GM18498 (cell line): ENCODE results near the gene AMOT.
"Not testable (repeated sequence)": the region's sequence is repeated elsewhere in the genome, so short reads cannot be mapped to it uniquely, and the experiment has no call there.

Source experiments
- ATAC-seq: cut with Tn5 transposase; IDR thresholded peaks from one replicate; pipeline ENCODE4 v1.9.1; 2021; ENCODE audit warnings: mild to moderate bottlenecking, moderate library complexity; ENCODE audit not compliant: unreplicated experiment

AMOT gene

DNA sequence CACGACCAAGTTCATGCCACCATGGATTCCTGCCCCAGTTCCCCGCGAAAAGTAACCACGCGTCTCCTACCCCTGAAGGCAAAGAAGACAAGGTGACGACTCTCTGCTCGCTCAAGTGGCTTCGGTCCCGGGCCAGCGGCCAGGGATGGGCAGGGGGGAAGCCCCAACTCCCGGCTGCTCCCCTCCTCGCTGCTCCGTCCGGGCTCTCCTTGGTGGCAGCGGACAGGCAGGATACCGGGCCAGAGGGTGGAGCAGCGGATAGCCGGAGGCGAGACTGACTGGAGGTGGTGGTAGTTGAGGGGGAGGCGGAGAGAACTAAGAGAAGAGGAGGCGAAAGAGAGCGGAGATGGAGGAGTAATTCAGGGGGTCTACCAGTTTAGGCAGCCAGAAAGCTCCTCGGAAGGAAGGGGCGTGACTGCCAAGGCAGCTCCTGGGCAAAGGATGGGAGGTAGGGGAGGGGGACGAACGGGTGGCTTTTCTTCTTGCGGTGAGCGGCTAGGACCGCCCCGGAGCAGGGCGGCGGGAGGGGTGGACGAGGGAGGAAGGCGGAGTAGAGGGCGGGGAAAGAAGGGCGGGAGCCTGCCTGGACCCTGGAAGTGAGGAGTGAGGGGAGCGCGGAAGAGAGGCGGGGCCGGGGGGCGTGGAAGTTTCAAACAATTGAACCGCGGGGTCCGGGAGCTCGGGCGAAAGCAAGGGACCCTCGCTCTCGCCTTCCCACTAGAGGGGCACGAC lies at the start of gene AMOT:
AMOT (minus strand) TSS at position 450 of the 732 bp plus-strand sequence. CDS start 17,705 bp downstream, outside the sequence.
- ATAC-seq = peak; percentile 77

DNA sequence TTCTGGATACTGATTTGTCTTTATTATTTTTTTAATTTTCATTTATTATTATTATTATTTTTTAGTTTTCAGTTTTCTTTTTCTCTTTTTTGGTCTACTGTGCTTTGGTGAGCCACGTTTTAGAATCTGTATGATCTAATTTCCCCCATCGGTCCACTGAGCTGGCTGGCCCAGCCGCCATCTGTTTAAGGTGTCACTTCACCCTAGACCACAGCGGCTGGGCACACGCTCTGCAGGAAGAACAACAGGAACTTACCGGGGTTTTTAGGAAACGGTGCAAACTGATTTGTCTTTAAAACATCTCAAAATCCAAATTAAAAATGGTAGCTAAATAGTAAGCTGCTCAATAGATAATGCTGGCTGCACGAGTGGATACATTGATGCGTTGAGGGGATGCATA lies 48.8 kb upstream of the AMOT start:
- ATAC-seq = peak; percentile 87

DNA sequence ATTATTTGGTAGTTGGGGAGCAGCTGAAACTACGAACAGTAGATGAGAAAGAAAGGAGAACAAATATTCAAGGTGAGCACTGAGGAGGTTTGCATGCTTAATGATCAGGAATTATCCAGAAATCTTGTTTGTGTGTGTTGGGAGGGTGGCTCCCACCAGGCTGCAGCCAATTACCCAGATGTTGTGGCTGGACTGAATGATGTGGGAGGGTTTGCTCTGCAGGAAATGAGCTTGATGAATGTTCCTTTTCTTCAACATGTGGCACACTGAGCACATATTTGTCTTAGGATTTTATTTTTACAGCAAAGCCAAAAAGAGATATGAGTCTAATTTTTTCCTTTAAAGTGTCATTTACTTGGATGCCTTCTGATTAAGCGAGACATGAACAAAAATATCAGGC lies 48.3 kb upstream of the AMOT start:
- no peak for ATAC-seq

GRCh38 chrX:112877771-112878173 lies 37.1 kb upstream of the AMOT start:
- peak; percentile 69 for ATAC-seq

DNA sequence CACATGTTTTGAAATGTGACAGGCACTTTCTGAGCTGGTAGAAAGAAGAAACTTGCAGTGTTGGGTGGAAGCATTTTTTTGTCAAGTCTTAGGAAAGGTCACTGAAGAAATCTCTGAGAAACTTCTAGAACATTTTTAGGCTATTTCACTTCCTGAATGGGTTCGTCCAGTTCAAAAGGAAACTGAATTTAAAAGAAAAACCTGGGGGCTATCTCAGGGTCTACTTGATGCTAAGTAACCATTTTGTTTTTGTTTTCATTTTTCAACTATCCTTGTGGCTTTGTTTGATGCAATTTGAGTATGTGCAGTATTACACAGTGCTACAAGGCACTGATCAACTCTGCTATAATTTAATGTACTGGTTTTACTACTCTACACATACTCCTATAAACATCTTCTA lies 34.0 kb upstream of the AMOT start:
- ATAC-seq = peak; percentile 48

- peak; percentile 16 for ATAC-seq
Observed at GRCh38 chrX:112874175-112874574, 33.5 kb upstream of the AMOT start.

- ATAC-seq = no peak
Observed at GRCh38 chrX:112868586-112868985, 28.0 kb upstream of the AMOT start.

DNA sequence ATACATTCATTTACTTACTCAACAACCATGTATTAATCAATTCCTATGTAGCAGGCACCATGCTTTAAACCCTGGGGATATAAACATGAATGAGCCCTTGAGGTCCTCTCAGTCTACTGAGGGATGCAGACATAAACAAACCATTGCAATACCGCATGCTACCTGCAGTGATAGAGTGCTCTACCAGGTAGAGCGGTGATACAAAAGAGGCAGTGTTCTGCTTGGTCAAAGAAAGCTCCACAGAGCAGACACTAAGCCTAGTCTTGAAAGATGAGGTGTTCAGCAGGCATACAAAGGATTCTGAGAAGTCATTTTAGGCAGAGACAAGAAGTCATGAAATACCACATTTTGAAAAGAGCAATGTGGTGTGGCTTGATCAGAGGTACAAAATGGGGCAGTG lies 26.9 kb upstream of the AMOT start:
- no peak for ATAC-seq

DNA sequence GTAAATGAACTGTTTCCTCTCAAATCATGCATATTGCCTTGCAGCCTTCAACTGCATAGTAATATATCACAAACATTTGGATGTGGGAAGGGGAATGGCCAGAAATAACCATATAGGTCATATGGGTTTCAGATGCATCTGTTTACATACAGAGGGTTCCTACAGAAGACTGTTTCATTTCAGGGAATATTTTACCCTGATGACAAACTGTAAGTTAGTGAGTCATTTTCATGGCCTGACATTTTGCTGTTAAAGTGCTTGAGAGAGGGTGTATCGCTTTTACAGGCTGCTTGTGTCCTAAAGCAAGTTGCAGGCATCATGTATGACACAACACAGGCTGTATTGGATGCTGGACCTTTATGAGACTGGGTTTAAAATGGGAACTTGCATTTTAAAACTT lies 25.5 kb upstream of the AMOT start:
- ATAC-seq = no peak

DNA sequence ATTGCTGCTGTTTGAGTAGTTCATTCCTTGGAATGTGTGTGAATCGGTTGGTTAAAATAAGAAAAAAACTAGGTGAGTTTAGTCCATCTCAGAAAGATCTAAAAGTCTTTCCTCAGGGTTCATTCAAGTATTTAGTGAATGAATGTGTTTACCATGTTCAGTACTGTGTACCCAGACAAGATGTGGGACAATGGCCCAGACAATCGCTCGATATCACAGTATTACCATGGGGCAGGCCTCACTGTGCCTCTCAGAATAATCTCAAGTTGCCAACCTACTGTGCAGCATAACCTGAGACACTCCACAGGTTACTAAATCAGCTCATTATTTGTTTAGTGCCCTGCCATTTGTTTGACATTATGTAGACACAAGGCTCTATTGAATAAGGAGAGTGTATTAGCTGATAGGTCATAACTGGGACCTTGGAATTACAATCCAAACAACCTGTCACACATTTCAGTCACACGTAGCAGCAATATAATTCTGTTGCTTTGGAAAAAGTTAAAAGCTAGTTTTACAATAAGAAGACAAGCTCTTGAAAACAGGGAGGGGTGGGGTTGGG lies 24.9 kb upstream of the AMOT start:
- no peak for ATAC-seq

GRCh38 chrX:112863850-112864249 lies 23.2 kb upstream of the AMOT start:
- ATAC-seq = no peak

GRCh38 chrX:112857478-112857878 lies 16.8 kb upstream of the AMOT start:
- no peak for ATAC-seq

- not testable (repeated sequence) for ATAC-seq
Observed at GRCh38 chrX:112854901-112855300, 14.3 kb upstream of the AMOT start.

DNA sequence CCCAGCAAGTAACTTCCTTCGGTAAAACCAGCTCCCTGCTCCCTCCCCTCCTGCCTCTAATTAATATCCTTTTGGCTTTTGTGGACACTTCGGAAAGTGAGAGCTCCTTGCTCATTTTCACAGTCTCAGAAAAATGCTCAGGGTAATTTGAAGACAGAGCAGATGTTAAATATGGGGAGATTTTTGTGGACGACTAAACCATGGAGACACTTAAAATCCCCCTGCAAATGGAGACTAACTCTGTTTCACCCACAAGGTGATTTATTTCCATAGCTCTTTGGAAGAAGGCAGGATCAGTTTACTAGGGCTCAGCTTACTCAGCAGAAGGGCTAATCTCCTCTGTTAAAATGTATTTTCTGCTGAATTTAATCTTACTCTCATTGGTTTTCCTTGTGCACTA lies 12.2 kb upstream of the AMOT start:
- ATAC-seq = no peak

GRCh38 chrX:112851806-112852205 lies 11.2 kb upstream of the AMOT start:
- peak; percentile 65 for ATAC-seq

- peak; percentile 85 for ATAC-seq
Observed at GRCh38 chrX:112851161-112851779, 10.6 kb upstream of the AMOT start.

GRCh38 chrX:112849016-112849415 lies 8.4 kb upstream of the AMOT start:
- ATAC-seq = peak; percentile 39

- no peak for ATAC-seq
Observed at GRCh38 chrX:112846782-112847181, 6.2 kb upstream of the AMOT start.

GRCh38 chrX:112846187-112846586 lies 5.6 kb upstream of the AMOT start:
- no peak for ATAC-seq

DNA sequence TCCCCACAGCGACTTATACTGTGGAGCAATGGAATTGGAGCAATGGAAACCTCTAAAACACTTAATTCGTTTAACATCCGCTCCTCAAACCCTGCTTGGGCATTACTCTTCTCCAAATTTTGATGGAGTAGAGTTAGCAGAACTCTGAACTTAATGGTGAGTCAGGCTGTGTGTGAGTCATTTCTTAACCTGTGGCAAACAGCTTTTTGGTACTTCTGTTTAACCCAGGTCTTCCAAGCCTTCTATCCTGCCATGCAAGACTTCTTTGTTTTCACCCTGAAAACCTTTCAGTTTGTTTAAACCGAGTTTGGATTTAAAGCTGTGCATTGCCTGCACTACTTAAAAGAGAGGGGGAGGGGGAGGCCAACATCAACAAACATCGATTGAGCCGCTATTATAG lies 3.6 kb upstream of the AMOT start:
- peak; percentile 15 for ATAC-seq

- ATAC-seq = no peak
Observed at GRCh38 chrX:112841820-112842157, 1.2 kb upstream of the AMOT start.

GRCh38 chrX:112841114-112841819 lies 636 bp upstream of the AMOT start:
- ATAC-seq = peak; percentile 94
